Ishikawa (cell line): ENCODE measurements around the gene PCSK2.

ENCODE experiments used
- CEBPB ChIP-seq: IDR thresholded peaks from 2 replicates; pipeline ENCODE4 v1.6.1; 2012
- CREB1 ChIP-seq: IDR thresholded peaks from 2 replicates; pipeline ENCODE4 v1.6.1; 2012; ENCODE audit warnings: low read depth
- EGR1 ChIP-seq: IDR thresholded peaks from 2 replicates; pipeline ENCODE4 v1.6.1; 2012
- EP300 ChIP-seq: IDR thresholded peaks from 2 replicates; pipeline ENCODE4 v1.6.1; 2012; ENCODE audit warnings: borderline replicate concordance
- FOXM1 ChIP-seq: IDR thresholded peaks from 2 replicates; pipeline ENCODE4 v1.6.1; 2012; ENCODE audit warnings: low read depth, borderline replicate concordance
- NFIC ChIP-seq: IDR thresholded peaks from 2 replicates; pipeline ENCODE4 v1.6.1; 2012
- RAD21 ChIP-seq: IDR thresholded peaks from 2 replicates; pipeline ENCODE4 v1.6.1; 2012; ENCODE audit warnings: low read depth
- TAF1 ChIP-seq: IDR thresholded peaks from 2 replicates; pipeline ENCODE4 v1.6.1; 2012; ENCODE audit warnings: low read depth, mild to moderate bottlenecking
- TCF12 ChIP-seq: IDR thresholded peaks from 2 replicates; pipeline ENCODE4 v1.6.1; 2012; ENCODE audit warnings: low read depth
- TEAD4 ChIP-seq: IDR thresholded peaks from 2 replicates; pipeline ENCODE4 v1.6.1; 2012
- YY1 ChIP-seq: IDR thresholded peaks from 2 replicates; pipeline ENCODE4 v1.6.1; 2012; ENCODE audit warnings: low read depth
- ZBTB7A ChIP-seq: IDR thresholded peaks from 2 replicates; pipeline ENCODE4 v1.6.1; 2012; ENCODE audit warnings: low read depth
- TF ChIP-seq, protein P1 (sequence below): IDR thresholded peaks from 2 replicates; pipeline ENCODE4 v1.6.1; 2012; ENCODE audit warnings: low read depth, mild to moderate bottlenecking
- TF ChIP-seq, protein P2 (sequence below): IDR thresholded peaks from 2 replicates; pipeline ENCODE4 v1.6.1; 2012

PCSK2 gene

DNA sequence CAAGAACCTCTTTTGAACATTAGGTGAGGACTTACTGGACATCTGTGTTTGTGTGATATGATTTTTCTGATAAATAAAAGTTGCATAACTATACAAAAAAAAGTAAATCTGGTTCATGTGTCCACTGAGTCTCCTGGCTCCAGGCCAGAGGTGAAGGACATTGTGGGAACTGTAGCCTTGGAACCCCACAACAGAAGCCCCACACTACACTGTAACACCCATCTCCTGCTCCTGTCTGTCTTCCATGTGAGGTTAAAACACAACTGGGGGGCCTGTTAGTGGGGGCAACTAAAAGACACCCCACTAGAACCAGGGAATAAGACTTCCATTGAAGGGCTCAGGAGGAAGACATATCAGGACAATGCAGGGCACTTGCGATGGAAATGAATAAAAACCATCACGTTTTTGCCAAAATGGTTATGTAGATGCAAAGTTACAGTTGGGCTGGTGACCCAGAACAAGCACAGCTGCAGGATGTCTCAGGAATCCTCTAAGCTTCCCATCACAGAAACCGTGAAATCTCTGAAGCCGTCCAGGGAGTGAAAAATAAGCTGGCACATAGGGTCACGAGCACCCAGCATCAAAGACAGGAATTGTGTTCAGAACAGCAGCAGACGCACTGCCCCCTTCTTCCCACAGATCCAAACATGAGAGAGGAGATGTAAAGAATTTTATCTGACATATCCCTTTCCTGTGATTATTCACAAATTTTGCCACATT is 36.7 kb upstream of the PCSK2 start:
- TF ChIP-seq RAD21: no peak

DNA sequence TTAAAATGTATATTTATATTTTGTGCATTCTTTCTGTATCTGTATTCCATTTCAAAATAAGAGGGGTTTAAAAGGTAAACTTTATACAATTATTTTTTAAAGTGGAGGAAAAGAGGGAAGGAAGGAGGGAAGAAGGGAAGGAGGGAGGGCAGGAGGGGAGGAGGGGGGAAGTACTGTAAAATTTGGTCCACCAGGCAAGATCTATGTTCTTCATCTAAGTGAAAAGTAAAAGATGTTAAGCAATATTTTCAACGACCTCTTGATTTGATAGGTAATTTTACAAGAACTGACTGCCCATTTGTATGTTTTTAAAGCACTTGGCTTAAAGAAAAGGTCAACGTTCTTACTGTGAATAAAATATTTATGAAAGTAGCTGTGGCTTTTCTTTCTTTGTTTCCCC is 29.8 kb upstream of the PCSK2 start:
- TF ChIP-seq, protein P1, sequence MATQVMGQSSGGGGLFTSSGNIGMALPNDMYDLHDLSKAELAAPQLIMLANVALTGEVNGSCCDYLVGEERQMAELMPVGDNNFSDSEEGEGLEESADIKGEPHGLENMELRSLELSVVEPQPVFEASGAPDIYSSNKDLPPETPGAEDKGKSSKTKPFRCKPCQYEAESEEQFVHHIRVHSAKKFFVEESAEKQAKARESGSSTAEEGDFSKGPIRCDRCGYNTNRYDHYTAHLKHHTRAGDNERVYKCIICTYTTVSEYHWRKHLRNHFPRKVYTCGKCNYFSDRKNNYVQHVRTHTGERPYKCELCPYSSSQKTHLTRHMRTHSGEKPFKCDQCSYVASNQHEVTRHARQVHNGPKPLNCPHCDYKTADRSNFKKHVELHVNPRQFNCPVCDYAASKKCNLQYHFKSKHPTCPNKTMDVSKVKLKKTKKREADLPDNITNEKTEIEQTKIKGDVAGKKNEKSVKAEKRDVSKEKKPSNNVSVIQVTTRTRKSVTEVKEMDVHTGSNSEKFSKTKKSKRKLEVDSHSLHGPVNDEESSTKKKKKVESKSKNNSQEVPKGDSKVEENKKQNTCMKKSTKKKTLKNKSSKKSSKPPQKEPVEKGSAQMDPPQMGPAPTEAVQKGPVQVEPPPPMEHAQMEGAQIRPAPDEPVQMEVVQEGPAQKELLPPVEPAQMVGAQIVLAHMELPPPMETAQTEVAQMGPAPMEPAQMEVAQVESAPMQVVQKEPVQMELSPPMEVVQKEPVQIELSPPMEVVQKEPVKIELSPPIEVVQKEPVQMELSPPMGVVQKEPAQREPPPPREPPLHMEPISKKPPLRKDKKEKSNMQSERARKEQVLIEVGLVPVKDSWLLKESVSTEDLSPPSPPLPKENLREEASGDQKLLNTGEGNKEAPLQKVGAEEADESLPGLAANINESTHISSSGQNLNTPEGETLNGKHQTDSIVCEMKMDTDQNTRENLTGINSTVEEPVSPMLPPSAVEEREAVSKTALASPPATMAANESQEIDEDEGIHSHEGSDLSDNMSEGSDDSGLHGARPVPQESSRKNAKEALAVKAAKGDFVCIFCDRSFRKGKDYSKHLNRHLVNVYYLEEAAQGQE: no peak
- TF ChIP-seq CEBPB (no peak), NFIC (no peak), TEAD4 (no peak)

DNA sequence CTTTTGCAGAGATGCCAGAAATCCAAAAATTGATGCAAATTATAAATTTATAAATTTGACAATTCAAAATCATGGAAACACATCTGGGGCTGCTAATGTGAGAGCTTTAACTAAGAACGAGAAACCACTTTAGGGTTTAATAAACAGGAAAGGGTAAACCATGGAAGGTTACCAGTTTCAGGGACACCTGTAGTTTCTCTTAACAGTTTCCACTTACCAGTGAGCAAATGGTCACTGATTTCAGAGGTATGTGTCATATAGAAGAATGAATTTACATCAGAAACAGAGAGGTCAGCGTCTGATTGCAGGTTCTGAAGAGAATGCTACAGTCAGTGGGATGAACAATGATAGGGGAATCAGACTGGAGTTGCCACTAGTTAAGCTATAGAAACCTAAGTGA is 24.8 kb upstream of the PCSK2 start:
- TF ChIP-seq TCF12: no peak
- no peak for TF ChIP-seq CEBPB
- TF ChIP-seq EP300: no peak
- TF ChIP-seq, protein P1: no peak
- TF ChIP-seq TEAD4: no peak

DNA sequence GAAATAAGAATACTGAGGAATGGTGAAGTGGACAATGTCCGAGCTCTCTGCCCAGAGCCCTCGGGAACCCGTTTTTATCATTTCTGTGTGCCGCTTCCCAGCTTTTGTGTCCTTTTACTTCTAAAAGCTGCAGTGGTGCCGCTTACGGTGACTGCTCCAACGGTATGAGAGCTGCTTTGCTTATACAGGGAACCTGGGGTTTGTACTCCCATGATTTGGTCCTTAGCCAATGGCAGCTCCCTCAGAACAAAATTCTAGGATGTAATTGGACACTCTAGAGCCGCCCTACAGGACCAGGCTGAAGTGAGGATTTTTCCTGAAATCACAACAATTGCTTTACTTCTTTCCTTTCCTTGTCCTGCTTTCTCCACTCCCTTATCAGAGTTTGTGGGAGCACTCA is 24.2 kb upstream of the PCSK2 start:
- TF ChIP-seq FOXM1: no peak
- TF ChIP-seq, protein P1: no peak
- no peak for TF ChIP-seq NFIC
- no peak for TF ChIP-seq TEAD4
- no peak for TF ChIP-seq CEBPB
- no peak for TF ChIP-seq TCF12
- TF ChIP-seq EGR1: no peak
- no peak for TF ChIP-seq EP300
- no peak for TF ChIP-seq YY1
- TF ChIP-seq, protein P2, sequence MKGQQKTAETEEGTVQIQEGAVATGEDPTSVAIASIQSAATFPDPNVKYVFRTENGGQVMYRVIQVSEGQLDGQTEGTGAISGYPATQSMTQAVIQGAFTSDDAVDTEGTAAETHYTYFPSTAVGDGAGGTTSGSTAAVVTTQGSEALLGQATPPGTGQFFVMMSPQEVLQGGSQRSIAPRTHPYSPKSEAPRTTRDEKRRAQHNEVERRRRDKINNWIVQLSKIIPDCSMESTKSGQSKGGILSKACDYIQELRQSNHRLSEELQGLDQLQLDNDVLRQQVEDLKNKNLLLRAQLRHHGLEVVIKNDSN: no peak
- no peak for TF ChIP-seq RAD21
- no peak for TF ChIP-seq ZBTB7A

DNA sequence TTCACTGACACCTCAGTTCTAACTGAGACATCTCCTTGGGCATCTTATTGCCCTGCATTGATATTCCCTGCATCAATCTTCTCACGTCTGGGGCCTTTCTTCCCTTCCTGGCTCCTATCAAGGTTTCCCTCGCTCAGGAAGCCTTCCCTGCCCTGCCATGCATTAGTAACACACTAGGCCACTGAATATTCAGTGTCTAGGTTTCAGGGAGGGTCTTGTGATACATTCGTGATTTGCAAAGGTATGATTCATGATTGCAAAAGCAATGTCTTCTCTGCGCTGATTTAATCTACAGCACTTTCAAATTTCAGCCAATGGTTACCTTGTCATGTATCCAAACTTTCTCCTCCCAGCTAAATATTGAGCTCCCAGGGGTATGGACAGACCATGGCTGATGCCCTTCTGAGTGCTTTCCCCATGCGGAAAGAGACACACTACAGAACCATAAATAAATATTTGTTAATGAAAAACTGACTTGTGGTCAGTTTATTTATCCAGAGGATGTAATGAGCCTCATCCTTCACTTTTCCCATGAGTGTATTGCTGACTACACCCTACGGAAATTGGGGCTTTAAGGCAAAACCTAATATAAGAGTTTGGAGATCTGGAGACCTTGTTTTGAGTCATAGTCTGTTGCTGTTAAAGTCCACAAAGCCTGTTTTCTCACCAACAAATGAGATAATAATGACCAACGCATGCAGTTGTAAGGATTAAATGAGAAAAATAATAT is 21.6 kb upstream of the PCSK2 start:
- TF ChIP-seq TAF1 (no peak), FOXM1 (no peak), TCF12 (no peak), EP300 (no peak), CREB1 (no peak), RAD21 (no peak)
- TF ChIP-seq, protein P1: no peak
